Calu3 (cell line): ENCODE results near the gene OR5D13. TPM values are rescaled to one million over a fixed set of nuclear protein-coding genes. Genes with fewer than 3 reads are reported as not detected.

ENCODE experiments used
- Bru-seq: library from RNA; stranded (reverse); fragments of 400-500 nt; gene quantifications from one replicate; lab custom pipeline; 2021; lab: Mats Ljungman, UMichigan
- BruChase-seq, 2 experiments: library from RNA; stranded (reverse); fragments of 400-500 nt; gene quantifications; one replicate each; lab custom pipeline; 2021; lab: Mats Ljungman, UMichigan
- BruUV-seq: library from RNA; stranded (reverse); fragments of 400-500 nt; replicated peaks from 2 replicates; lab custom pipeline; 2021; lab: Mats Ljungman, UMichigan
- CTCF ChIA-PET: fragments of 300-600 bp; sonication (Branson Sonifier 250); formaldehyde crosslinking; loops from one replicate; lab custom pipeline; 2022; ENCODE audit warnings: antibody characterized with exemption; lab: Charles Lee
- DNase-seq: peaks from one replicate; pipeline ENCODE4 v3.0.0; 2022
- H3K27ac Mint-ChIP-seq: one replicate; pipeline ENCODE4 v1.8.0; 2022; ENCODE audit warnings: mixed read lengths; ENCODE audit not compliant: unreplicated experiment
- H3K27me3 Mint-ChIP-seq: one replicate; pipeline ENCODE4 v1.8.0; 2022; ENCODE audit warnings: mixed read lengths; ENCODE audit not compliant: unreplicated experiment
- H3K36me3 Mint-ChIP-seq: one replicate; pipeline ENCODE4 v1.8.0; 2022; ENCODE audit warnings: mild to moderate bottlenecking, moderate library complexity, mixed read lengths; ENCODE audit not compliant: insufficient read depth, unreplicated experiment
- H3K4me1 Mint-ChIP-seq: one replicate; pipeline ENCODE4 v1.8.0; 2022; ENCODE audit warnings: mild to moderate bottlenecking, low read depth, mixed read lengths; ENCODE audit not compliant: unreplicated experiment
- H3K4me3 Mint-ChIP-seq: one replicate; pipeline ENCODE4 v1.8.0; 2022; ENCODE audit warnings: mild to moderate bottlenecking, low read depth, moderate library complexity, mixed read lengths; ENCODE audit not compliant: unreplicated experiment
- H3K9me3 Mint-ChIP-seq: one replicate; pipeline ENCODE4 v1.8.0; 2022; ENCODE audit warnings: low read depth, mixed read lengths; ENCODE audit not compliant: unreplicated experiment
- intact Hi-C: fragments of 100-400 bp; cut with micrococcal nuclease; formaldehyde crosslinking; loops from one replicate; pipeline ENCODE4 v1.10.0; 2022; ENCODE audit not compliant: unreplicated experiment
- long read RNA-seq: library from polyadenylated mRNA; stranded (forward); transcript quantifications from one replicate; pipeline ENCODE4 v2.0.0, GENCODE V29; 2022
- total RNA-seq: library from RNA; stranded (reverse); gene quantifications from 2 replicates; pipeline ENCODE4 v1.2.3, GENCODE V29; 2022
- TF ChIP-seq, protein P1 (sequence below): fragments of 200-600 bp; IDR thresholded peaks from one replicate; pipeline ENCODE4 v1.8.0; 2022; ENCODE audit warnings: antibody characterized with exemption; ENCODE audit not compliant: unreplicated experiment

Gene OR5D13, protein sequence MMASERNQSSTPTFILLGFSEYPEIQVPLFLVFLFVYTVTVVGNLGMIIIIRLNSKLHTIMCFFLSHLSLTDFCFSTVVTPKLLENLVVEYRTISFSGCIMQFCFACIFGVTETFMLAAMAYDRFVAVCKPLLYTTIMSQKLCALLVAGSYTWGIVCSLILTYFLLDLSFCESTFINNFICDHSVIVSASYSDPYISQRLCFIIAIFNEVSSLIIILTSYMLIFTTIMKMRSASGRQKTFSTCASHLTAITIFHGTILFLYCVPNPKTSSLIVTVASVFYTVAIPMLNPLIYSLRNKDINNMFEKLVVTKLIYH
- total RNA-seq (not detected in 2 replicates), Bru-seq, nascent RNA (not detected), BruChase-seq, experiment 1, labeled RNA remaining after a 6-hour chase (not detected), BruChase-seq, experiment 2, labeled RNA remaining after a 2-hour chase (not detected)
- long read RNA-seq, result 0 reads

DNA sequence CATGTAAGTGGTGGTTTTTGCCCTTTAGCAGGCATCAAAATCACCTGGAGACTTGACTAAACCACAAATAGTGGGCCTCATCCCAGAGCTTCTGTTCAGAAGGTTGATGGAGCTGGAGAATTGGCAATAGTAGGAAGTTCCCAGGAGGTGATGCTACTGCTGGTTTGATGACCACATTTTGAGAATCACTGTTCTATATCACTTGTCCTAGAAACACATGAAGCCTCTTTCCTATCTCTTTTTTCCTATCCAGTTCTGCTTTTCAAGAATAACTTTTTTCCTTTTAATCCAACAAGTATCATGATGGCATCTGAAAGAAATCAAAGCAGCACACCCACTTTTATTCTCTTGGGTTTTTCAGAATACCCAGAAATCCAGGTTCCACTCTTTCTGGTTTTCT lies at the start of gene OR5D13:
Gene OR5D13 (plus strand): TSS at position 301 of the 400 bp plus-strand sequence. CDS start 0 bp downstream, at position 301.
- TF ChIP-seq, protein P1, sequence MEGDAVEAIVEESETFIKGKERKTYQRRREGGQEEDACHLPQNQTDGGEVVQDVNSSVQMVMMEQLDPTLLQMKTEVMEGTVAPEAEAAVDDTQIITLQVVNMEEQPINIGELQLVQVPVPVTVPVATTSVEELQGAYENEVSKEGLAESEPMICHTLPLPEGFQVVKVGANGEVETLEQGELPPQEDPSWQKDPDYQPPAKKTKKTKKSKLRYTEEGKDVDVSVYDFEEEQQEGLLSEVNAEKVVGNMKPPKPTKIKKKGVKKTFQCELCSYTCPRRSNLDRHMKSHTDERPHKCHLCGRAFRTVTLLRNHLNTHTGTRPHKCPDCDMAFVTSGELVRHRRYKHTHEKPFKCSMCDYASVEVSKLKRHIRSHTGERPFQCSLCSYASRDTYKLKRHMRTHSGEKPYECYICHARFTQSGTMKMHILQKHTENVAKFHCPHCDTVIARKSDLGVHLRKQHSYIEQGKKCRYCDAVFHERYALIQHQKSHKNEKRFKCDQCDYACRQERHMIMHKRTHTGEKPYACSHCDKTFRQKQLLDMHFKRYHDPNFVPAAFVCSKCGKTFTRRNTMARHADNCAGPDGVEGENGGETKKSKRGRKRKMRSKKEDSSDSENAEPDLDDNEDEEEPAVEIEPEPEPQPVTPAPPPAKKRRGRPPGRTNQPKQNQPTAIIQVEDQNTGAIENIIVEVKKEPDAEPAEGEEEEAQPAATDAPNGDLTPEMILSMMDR, result no peak
- H3K36me3 Mint-ChIP-seq, result no peaks in the 10 kb centered on the region
- DNase-seq, result no peak
- H3K4me1 Mint-ChIP-seq, result no peaks in the 10 kb centered on the region
- H3K4me3 Mint-ChIP-seq, result no peak within 1 kb of the TSS
- H3K9me3 Mint-ChIP-seq, result peaks cover 11% of the 10 kb centered on the region
- CTCF ChIA-PET, result no interaction called here
- H3K27me3 Mint-ChIP-seq, result no peaks in the 10 kb centered on the region
- intact Hi-C loops, result no loop called here
- H3K27ac Mint-ChIP-seq, result no peak within 1 kb of the TSS
- BruUV-seq, result no TSS peak

DNA sequence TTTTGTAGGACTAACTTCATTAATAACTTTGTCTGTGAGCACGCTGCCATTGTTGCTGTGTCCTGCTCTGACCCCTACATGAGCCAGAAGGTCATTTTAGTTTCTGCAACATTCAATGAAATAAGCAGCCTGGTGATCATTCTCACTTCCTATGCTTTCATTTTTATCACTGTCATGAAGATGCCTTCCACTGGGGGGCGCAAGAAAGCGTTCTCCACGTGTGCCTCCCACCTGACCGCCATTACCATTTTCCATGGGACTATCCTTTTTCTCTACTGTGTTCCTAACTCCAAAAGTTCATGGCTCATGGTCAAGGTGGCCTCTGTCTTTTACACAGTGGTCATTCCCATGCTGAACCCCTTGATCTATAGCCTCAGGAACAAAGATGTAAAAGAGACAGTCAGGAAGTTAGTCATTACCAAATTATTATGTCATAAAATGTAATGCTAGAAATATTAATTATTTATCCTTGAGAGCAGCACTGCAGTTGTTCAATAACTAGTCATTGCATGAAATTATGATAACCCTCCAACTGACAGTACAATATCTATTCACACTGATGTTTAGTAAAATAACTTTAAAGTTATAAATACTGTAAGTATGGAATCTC lies 46.4 kb upstream of the OR5D13 start:
- BruUV-seq, result no TSS peak
- no peak for DNase-seq
- CTCF ChIA-PET, result no interaction called here
- Mint-ChIP-seq H3K36me3 (no peaks in the 10 kb centered on the region), H3K27ac (no peak overlapping the region), H3K27me3 (no peaks in the 10 kb centered on the region), H3K4me3 (no peak overlapping the region), H3K4me1 (no peaks in the 10 kb centered on the region), H3K9me3 (peaks cover 4% of the 10 kb centered on the region)
- intact Hi-C loops, result no loop called here
- TF ChIP-seq, protein P1, result no peak

DNA sequence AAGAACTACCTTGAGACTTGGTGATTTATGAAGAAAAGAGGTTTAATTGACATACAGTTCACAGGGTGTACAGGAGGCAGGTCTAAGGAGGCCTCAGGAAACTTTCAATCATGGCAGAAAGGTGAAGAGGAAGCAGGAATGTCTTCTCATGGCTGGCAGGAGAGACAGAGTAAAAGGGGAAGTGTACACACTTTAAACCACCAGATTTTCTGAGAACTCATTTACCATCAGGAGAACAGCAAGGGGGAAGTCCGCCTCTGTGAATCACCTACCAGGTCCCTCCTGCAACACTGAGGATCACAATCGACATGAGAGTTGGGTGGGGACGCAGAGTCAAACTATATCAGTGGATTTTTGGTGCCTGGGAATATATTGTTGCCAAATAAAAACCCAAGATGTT lies 40.3 kb upstream of the OR5D13 start:
- DNase-seq, result no peak
- no peak overlapping the region for H3K27ac Mint-ChIP-seq
- H3K36me3 Mint-ChIP-seq, result no peaks in the 10 kb centered on the region
- TF ChIP-seq, protein P1, result no peak
- H3K27me3 Mint-ChIP-seq, result no peaks in the 10 kb centered on the region
- BruUV-seq, result no TSS peak
- peaks cover 4% of the 10 kb centered on the region for H3K9me3 Mint-ChIP-seq
- CTCF ChIA-PET, result no interaction called here
- no peaks in the 10 kb centered on the region for H3K4me1 Mint-ChIP-seq
- H3K4me3 Mint-ChIP-seq, result no peak overlapping the region
- intact Hi-C loops, result no loop called here

DNA sequence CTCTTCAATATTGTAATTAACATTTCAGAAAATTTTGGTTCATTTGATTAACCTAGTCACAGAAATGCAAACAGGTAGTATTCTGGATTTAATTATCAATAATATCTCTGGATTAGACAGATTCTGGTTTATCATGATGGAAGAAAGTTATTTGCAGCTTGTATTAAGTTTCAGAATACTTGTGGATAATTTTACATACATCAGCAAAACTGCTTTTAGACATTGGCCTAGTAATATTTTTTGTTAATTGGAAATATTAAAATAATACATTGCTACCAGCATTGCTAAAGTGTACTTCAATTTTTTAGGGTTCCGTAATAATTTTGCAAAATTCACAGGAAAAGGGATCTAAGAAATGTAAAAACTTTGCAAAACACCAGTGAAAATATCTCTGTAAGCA lies 18.4 kb downstream of the OR5D13 start:
- TF ChIP-seq, protein P1, result no peak
- no peak for DNase-seq
- intact Hi-C loops, result no loop called here
- CTCF ChIA-PET, result no interaction called here
- Mint-ChIP-seq H3K4me3 (no peak overlapping the region), H3K36me3 (no peaks in the 10 kb centered on the region), H3K27ac (no peak overlapping the region), H3K27me3 (no peaks in the 10 kb centered on the region), H3K9me3 (peaks cover 15% of the 10 kb centered on the region), H3K4me1 (no peaks in the 10 kb centered on the region)
- BruUV-seq, result no TSS peak
